Activated T-helper 2 cell treated with anti-CD3 and anti-CD28 coated beads, Interferon-gamma antibody, Interleukin-2, Interleukin-4, amounts not matched to agents 10 μg/mL and 5 μg/mL and 100 μg/mL, durations not matched to agents 14 hours and 24 hours and 36 hours (primary cell): Measurements from ENCODE around the gene EHD4. TPM values are rescaled to one million over a fixed set of nuclear protein-coding genes. Genes with fewer than 3 reads are reported as not detected.

Experiments
- DNase-seq: peaks from one replicate; pipeline ENCODE4 v3.0.0; 2021; ENCODE audit warnings: low spot score
- H3K27ac Mint-ChIP-seq: one replicate; pipeline ENCODE4 v1.8.0; 2021; ENCODE audit warnings: mixed read lengths
- H3K27me3 Mint-ChIP-seq: one replicate; pipeline ENCODE4 v1.8.0; 2021; ENCODE audit warnings: low read depth, mixed read lengths
- H3K36me3 Mint-ChIP-seq: one replicate; pipeline ENCODE4 v1.8.0; 2021; ENCODE audit warnings: low read depth, mixed read lengths
- H3K4me1 Mint-ChIP-seq: one replicate; pipeline ENCODE4 v1.8.0; 2021; ENCODE audit warnings: low read depth, mixed read lengths
- H3K4me3 Mint-ChIP-seq: one replicate; pipeline ENCODE4 v1.8.0; 2021; ENCODE audit warnings: low read depth, mild to moderate bottlenecking, moderate library complexity, mixed read lengths
- H3K9me3 Mint-ChIP-seq: one replicate; pipeline ENCODE4 v1.8.0; 2021; ENCODE audit warnings: mixed read lengths
- intact Hi-C: fragments of 100-400 bp; cut with micrococcal nuclease; formaldehyde crosslinking; loops from one replicate; pipeline ENCODE4 v1.15.1; 2023
- total RNA-seq: library from RNA; stranded (reverse); gene quantifications from 2 replicates; pipeline ENCODE4 v1.2.3, GENCODE V29; 2022

Gene EHD4
- 22.3 and 22.7 TPM in 2 replicates for total RNA-seq

DNA sequence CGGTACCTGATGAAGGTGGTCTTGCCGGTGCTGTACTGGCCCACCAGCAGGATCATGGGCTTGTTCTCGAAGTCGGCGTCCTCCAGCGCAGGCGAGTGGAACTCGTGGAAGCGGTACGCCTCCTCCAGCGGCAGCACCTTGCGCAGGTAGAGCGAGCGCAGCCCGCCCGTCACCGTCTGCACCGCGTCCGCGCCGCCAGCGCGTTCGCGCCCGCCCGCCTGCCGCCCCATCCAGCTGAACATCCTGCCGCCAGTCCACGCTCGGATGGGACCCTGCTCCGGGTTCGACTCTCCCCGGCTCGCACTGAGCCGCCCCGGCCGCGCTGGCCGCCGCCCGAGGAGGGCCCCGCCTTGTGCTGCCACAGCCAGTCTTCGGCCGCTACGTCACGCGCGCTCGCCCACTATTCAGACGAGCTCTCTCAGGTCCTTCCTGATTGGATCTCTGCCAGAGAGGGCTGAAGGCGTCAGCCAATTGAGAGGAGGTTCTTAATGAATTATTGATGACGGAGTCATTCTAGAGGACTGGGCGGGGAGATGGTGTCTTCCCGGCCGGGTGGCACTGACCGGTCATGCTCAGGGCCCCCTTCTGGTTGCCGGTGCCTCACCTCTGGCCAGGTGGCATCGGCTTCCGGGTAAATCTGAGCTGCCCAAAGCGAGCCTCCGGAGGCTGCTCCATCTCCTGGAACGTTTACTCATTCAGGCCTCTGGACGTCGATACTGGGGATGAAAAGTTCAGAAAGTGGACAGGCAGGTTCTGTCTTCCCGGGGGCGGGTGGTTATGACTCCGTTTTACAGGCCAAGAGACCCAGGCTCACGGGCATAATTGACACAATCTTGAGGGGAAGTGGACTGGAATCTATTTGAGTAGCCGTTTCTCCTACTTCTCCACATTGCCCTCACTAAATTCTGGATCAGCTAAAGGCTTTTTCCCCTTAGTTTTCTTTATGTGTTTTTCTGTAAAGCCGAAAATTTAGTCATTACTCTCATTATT is at the start of gene EHD4:
Gene EHD4, minus strand, starts transcription at position 305 of the 990 bp plus-strand sequence. Its CDS starts 63 bp downstream, at position 242.
- peak; percentile 94 for DNase-seq
- Mint-ChIP-seq H3K27me3 (peaks cover 12% of the 10 kb centered on the region), H3K4me3 (peak within 1 kb of the TSS; percentile 83), H3K9me3 (no peaks in the 10 kb centered on the region), H3K4me1 (peaks cover 50% of the 10 kb centered on the region), H3K36me3 (peaks cover 3% of the 10 kb centered on the region), H3K27ac (peak within 1 kb of the TSS; percentile 87)
- intact Hi-C loops, result loop anchor here (2.0 to 5.0 kb wide), 2 partner anchors 145 to 480 kb away; partner anchors contain the start of genes ITPKA and JMJD7

- Mint-ChIP-seq H3K9me3 (no peaks in the 10 kb centered on the region), H3K4me3 (no peak overlapping the region), H3K4me1 (no peaks in the 10 kb centered on the region), H3K27ac (no peak overlapping the region), H3K27me3 (peaks cover 1% of the 10 kb centered on the region), H3K36me3 (no peaks in the 10 kb centered on the region)
- intact Hi-C loops, result no loop called here
- DNase-seq, result no peak
These were observed 49.2 kb upstream of the EHD4 start for GRCh38 chr15:42021593-42021992.

GRCh38 chr15:42020713-42021273 is 48.4 kb upstream of the EHD4 start, which contains the start of gene PLA2G4E:
Gene PLA2G4E (minus strand): TSS chr15:42021042. CDS start chr15:42021030, 12 bp downstream.
- no peak for DNase-seq
- H3K27me3 Mint-ChIP-seq, result peaks cover 1% of the 10 kb centered on the region
- no peaks in the 10 kb centered on the region for H3K36me3 Mint-ChIP-seq
- no peaks in the 10 kb centered on the region for H3K4me1 Mint-ChIP-seq
- no peak within 1 kb of the TSS for H3K4me3 Mint-ChIP-seq
- intact Hi-C loops, result no loop called here
- H3K9me3 Mint-ChIP-seq, result no peaks in the 10 kb centered on the region
- H3K27ac Mint-ChIP-seq, result no peak within 1 kb of the TSS

- H3K36me3 Mint-ChIP-seq, result no peaks in the 10 kb centered on the region
- H3K4me1 Mint-ChIP-seq, result no peaks in the 10 kb centered on the region
- no peak overlapping the region for H3K27ac Mint-ChIP-seq
- H3K27me3 Mint-ChIP-seq, result peaks cover 1% of the 10 kb centered on the region
- no peak for DNase-seq
- no peak overlapping the region for H3K4me3 Mint-ChIP-seq
- no peaks in the 10 kb centered on the region for H3K9me3 Mint-ChIP-seq
- intact Hi-C loops, result no loop called here
These were observed 46.2 kb upstream of the EHD4 start for GRCh38 chr15:42018306-42019224.

- intact Hi-C loops, result no loop called here
These were observed 44.6 kb upstream of the EHD4 start for GRCh38 chr15:42016971-42017370.

GRCh38 chr15:42014406-42014805 is 42.0 kb upstream of the EHD4 start:
- Mint-ChIP-seq H3K27ac (no peak overlapping the region), H3K4me1 (peaks cover 13% of the 10 kb centered on the region), H3K4me3 (no peak overlapping the region), H3K27me3 (peaks cover 1% of the 10 kb centered on the region), H3K9me3 (no peaks in the 10 kb centered on the region), H3K36me3 (no peaks in the 10 kb centered on the region)
- intact Hi-C loops, result no loop called here
- DNase-seq, result no peak

More at GRCh38 chr15:42016971-42017370, 44.6 kb upstream of the EHD4 start:
- Mint-ChIP-seq H3K9me3 (no peaks in the 10 kb centered on the region), H3K27me3 (peaks cover 1% of the 10 kb centered on the region), H3K27ac (no peak overlapping the region), H3K4me1 (no peaks in the 10 kb centered on the region), H3K4me3 (no peak overlapping the region), H3K36me3 (no peaks in the 10 kb centered on the region)
- DNase-seq, result no peak

DNA sequence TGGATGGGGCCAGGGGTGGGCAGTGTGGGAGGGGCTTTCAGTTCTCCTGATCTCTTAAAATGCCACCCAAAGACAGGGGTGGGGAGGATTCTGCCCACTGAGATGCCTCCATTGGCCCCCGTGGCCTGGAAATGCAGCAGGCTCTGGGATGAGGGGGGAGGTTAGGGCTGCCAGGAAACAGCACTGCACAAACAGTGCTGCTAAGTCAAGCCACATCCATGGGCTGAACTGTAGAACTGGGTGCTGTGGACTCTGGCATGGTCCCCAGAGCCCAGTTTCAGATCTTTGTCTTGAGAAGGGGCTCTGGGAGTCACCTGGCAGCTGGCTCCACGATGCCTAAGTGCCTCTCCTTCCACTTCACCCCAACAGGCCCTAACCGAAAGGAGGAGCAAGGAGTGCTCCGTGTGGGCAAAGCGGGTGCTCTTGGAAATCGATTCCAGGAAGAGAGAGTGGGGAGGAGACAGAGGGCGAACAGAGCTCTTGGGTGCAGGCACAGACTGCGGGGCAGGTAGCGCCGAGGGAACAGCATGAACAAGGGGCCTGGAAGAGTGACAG is 40.6 kb upstream of the EHD4 start:
- H3K27me3 Mint-ChIP-seq, result peaks cover 1% of the 10 kb centered on the region
- H3K36me3 Mint-ChIP-seq, result no peaks in the 10 kb centered on the region
- H3K4me3 Mint-ChIP-seq, result no peak overlapping the region
- no peaks in the 10 kb centered on the region for H3K9me3 Mint-ChIP-seq
- H3K4me1 Mint-ChIP-seq, result peaks cover 13% of the 10 kb centered on the region
- intact Hi-C loops, result no loop called here
- no peak for DNase-seq
- H3K27ac Mint-ChIP-seq, result no peak overlapping the region

GRCh38 chr15:42012241-42012640 is 39.9 kb upstream of the EHD4 start:
- Mint-ChIP-seq H3K4me3 (no peak overlapping the region), H3K9me3 (no peaks in the 10 kb centered on the region), H3K4me1 (peaks cover 15% of the 10 kb centered on the region), H3K36me3 (no peaks in the 10 kb centered on the region), H3K27me3 (peaks cover under 1% of the 10 kb centered on the region), H3K27ac (no peak overlapping the region)
- DNase-seq, result no peak
- intact Hi-C loops, result no loop called here

DNA sequence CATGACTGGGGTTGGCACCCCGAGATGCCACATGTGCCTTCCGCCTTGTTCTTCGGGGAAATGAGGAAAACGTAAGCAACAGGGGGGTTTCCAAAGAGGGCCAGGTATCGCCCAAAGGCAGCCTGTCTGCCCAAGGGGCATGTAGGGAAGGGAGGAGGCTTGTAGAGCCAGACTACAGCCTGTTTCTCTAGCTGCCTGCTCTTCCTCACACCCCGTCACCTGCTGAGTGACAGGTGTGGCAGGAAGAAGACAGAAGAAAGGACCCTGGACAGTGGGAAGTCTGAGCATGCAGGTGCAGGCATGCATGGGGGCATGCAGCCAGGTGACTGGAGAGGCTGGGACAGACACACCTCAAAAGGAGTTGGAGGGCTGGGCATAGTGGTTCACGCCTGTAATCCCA is 38.7 kb upstream of the EHD4 start:
- Mint-ChIP-seq H3K9me3 (no peaks in the 10 kb centered on the region), H3K36me3 (no peaks in the 10 kb centered on the region), H3K27me3 (no peaks in the 10 kb centered on the region), H3K4me1 (peaks cover 18% of the 10 kb centered on the region), H3K27ac (peak overlapping the region; percentile 19), H3K4me3 (no peak overlapping the region)
- intact Hi-C loops, result no loop called here
- no peak for DNase-seq

- peak overlapping the region; percentile 19 for H3K27ac Mint-ChIP-seq
- intact Hi-C loops, result no loop called here
- H3K27me3 Mint-ChIP-seq, result no peaks in the 10 kb centered on the region
- peaks cover 18% of the 10 kb centered on the region for H3K4me1 Mint-ChIP-seq
- no peak overlapping the region for H3K4me3 Mint-ChIP-seq
- no peak for DNase-seq
- no peaks in the 10 kb centered on the region for H3K36me3 Mint-ChIP-seq
- H3K9me3 Mint-ChIP-seq, result no peaks in the 10 kb centered on the region
These were observed 38.1 kb upstream of the EHD4 start for GRCh38 chr15:42010434-42010833.

DNA sequence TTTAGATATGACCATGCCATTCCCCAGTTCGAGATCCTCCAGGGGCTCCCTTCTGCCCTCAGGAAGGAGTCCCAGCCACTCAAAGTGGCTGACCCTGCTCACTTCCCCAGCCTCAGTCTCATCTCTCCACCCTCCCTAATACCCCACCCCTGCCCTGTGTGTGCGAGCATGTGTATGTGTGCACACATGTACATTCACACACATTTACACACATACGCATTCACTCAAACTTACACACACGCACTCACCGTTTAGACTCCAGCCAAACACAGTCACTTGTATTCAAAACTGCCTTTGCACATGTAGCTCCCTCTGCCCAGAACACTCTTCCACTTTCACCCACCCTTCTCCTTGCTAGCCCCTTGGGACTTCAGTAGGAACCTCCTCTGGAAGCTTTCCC is 37.1 kb upstream of the EHD4 start:
- Mint-ChIP-seq H3K27ac (peak overlapping the region; percentile 51), H3K9me3 (no peaks in the 10 kb centered on the region), H3K4me3 (no peak overlapping the region), H3K27me3 (no peaks in the 10 kb centered on the region), H3K4me1 (peaks cover 18% of the 10 kb centered on the region), H3K36me3 (no peaks in the 10 kb centered on the region)
- DNase-seq, result no peak
- intact Hi-C loops, result no loop called here

DNA sequence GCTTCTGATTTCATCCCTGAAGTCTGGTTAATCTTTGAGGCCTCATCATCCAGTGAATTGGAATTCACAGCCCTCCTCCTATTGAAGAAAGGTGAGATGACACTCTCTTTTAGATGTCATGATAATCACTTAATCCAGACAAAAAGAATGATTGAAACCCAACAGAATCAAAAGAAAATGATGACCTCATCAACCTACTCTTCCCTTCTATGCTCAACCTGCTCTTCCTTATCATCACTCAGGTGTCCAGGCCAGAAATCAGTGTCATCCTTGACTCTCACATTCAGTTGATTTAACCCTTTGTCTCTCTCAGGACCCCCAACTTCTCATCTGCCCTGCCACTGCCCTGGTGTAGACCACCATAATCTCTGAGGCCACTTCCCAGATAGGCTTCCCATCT is 36.7 kb upstream of the EHD4 start:
- Mint-ChIP-seq H3K27me3 (no peaks in the 10 kb centered on the region), H3K9me3 (no peaks in the 10 kb centered on the region), H3K27ac (no peak overlapping the region), H3K4me1 (peaks cover 18% of the 10 kb centered on the region), H3K36me3 (no peaks in the 10 kb centered on the region), H3K4me3 (no peak overlapping the region)
- no peak for DNase-seq
- intact Hi-C loops, result no loop called here
